PC-9 (cell line): ENCODE data around the gene IL10.

Source experiments
- CTCF ChIP-seq: fragments of 200-600 bp; sonication (generic); conservative IDR thresholded peaks from 2 replicates; pipeline ENCODE4 v1.6.1; 2017; ENCODE audit warnings: mixed run types, antibody characterized with exemption, mild to moderate bottlenecking, moderate library complexity
- EZH2 ChIP-seq: fragments of 200-600 bp; sonication (generic); IDR thresholded peaks from 2 replicates; pipeline ENCODE4 v1.8.0; 2017; ENCODE audit warnings: antibody characterized with exemption, low read depth

- no peak for TF ChIP-seq CTCF
- no peak for TF ChIP-seq EZH2
These were observed 32.8 kb downstream of the IL10 start for GRCh38 chr1:206739411-206740076.
